Putamen (tissue), 1 donor: ENCODE measurements around the gene ACP4.
"Not testable (repeated sequence)": the region's sequence is repeated elsewhere in the genome, so short reads cannot be mapped to it uniquely, and the experiment has no call there.

Experiments
- DNase-seq: peaks from one replicate; pipeline ENCODE4 v3.0.0-alpha.2; 2016; ENCODE audit warnings: low spot score

The ACP4 gene

GRCh38 chr19:50797429-50797780, 7.2 kb downstream of the ACP4 start:
- no peak for DNase-seq

- no peak for DNase-seq
Measured at GRCh38 chr19:50797781-50798658, 7.8 kb downstream of the ACP4 start.

GRCh38 chr19:50798659-50799546, 8.7 kb downstream of the ACP4 start:
- no peak for DNase-seq

- no peak for DNase-seq
Measured at GRCh38 chr19:50799547-50799851, 9.3 kb downstream of the ACP4 start.

- no peak for DNase-seq
Measured at GRCh38 chr19:50801107-50801506, 10.9 kb downstream of the ACP4 start.

GRCh38 chr19:50803633-50804419, 13.6 kb downstream of the ACP4 start:
- DNase-seq, result no peak

- peak; percentile 98 for DNase-seq
Measured at GRCh38 chr19:50804420-50805272, 14.4 kb downstream of the ACP4 start.

GRCh38 chr19:50808856-50809255, 18.6 kb downstream of the ACP4 start:
- DNase-seq, result no peak

- not testable (repeated sequence) for DNase-seq
Measured at GRCh38 chr19:50811622-50812238, 21.5 kb downstream of the ACP4 start.

GRCh38 chr19:50812474-50812873, 22.3 kb downstream of the ACP4 start:
- DNase-seq, result no peak

- DNase-seq, result no peak
Measured at GRCh38 chr19:50814883-50815282, 24.7 kb downstream of the ACP4 start.

- no peak for DNase-seq
Measured at GRCh38 chr19:50815439-50815838, 25.2 kb downstream of the ACP4 start.

GRCh38 chr19:50817941-50818858, 28.0 kb downstream of the ACP4 start:
- DNase-seq, result no peak

GRCh38 chr19:50818859-50819472, 28.8 kb downstream of the ACP4 start:
- no peak for DNase-seq

GRCh38 chr19:50819636-50820035, 29.4 kb downstream of the ACP4 start:
- DNase-seq, result no peak

GRCh38 chr19:50820086-50820485, 29.9 kb downstream of the ACP4 start:
- DNase-seq, result no peak

GRCh38 chr19:50820549-50821247, 30.5 kb downstream of the ACP4 start:
- no peak for DNase-seq

- DNase-seq, result no peak
Measured at GRCh38 chr19:50821248-50821612, 31.0 kb downstream of the ACP4 start.

GRCh38 chr19:50821622-50822021, 31.4 kb downstream of the ACP4 start:
- DNase-seq, result no peak
